Small intestine (tissue), 7 donors: ENCODE measurements around the gene BCR. TPM values are rescaled to one million over a fixed set of nuclear protein-coding genes. Genes with fewer than 3 reads are reported as not detected.
"Not testable (repeated sequence)": the region's sequence is repeated elsewhere in the genome, so short reads cannot be mapped to it uniquely, and the experiment has no call there.

Experiments
- DNase-seq, 2 donors: peaks; one replicate each; pipeline versions ENCODE4 v3.0.0 to v3.0.0-alpha.2; 2013
- FAIRE-seq: peaks from 2 replicates; lab custom pipeline; 2012; peaks lifted over from hg19 to GRCh38; lab: Jason Lieb, UNC
- H3K27ac ChIP-seq, 3 donors: one replicate each; pipeline ENCODE4 v1.5.1; 2013; ENCODE audit warnings: low read length in 2 of 3, mild to moderate bottlenecking in 2 of 3, control low read depth in 1 of 3, inconsistent platforms in 1 of 3, low read depth in 1 of 3, moderate library complexity in 1 of 3
- H3K27me3 ChIP-seq, 3 donors: one replicate each; pipeline ENCODE4 v1.6.1; 2013; ENCODE audit warnings: low read length in 3 of 3, inconsistent platforms in 1 of 3; ENCODE audit not compliant: control insufficient read depth in 3 of 3, insufficient read depth in 3 of 3
- H3K36me3 ChIP-seq, 3 donors: one replicate each; pipeline ENCODE4 v1.6.1; 2013; ENCODE audit warnings: low read length in 3 of 3, inconsistent platforms in 1 of 3, low read depth in 1 of 3, mild to moderate bottlenecking in 1 of 3, moderate library complexity in 1 of 3; ENCODE audit not compliant: control insufficient read depth in 3 of 3, insufficient read depth in 2 of 3
- H3K4me1 ChIP-seq, 3 donors: one replicate each; pipeline ENCODE4 v1.6.1; 2013; ENCODE audit warnings: low read length in 2 of 3, inconsistent platforms in 1 of 3, low read depth in 1 of 3, mild to moderate bottlenecking in 1 of 3, moderate library complexity in 1 of 3; ENCODE audit not compliant: control insufficient read depth in 3 of 3, insufficient read depth in 2 of 3
- H3K4me3 ChIP-seq, 3 donors: one replicate each; pipeline ENCODE4 v1.5.1; 2013; ENCODE audit warnings: low read length in 3 of 3, control low read depth in 1 of 3, inconsistent platforms in 1 of 3, low read depth in 1 of 3, mild to moderate bottlenecking in 1 of 3, moderate library complexity in 1 of 3
- H3K9me3 ChIP-seq, 2 donors: one replicate each; pipeline ENCODE4 v1.6.1; 2013; ENCODE audit warnings: low read depth in 1 of 2, low read length in 1 of 2; ENCODE audit not compliant: control insufficient read depth in 2 of 2, insufficient read depth in 1 of 2
- WGBS, 3 donors: extraction: QIAGEN DNeasy Blood & Tissue Kit; methylation state at CpG; one replicate each; pipeline ENCODE4 v1.1.7; 2013; 5-methylcytosine and 5-hydroxymethylcytosine counted together
- polyA plus RNA-seq, 4 donors: library from polyadenylated mRNA; stranded (reverse) in 3 of 4; unstranded in 1 of 4; fragments of 200-250 nt in 3 of 4; fragments of 120-200 nt in 1 of 4; gene quantifications; one replicate each; pipeline versions ENCODE4 v1.2.1 to v1.2.3, GENCODE V29; 2013
- donor health status: healthy with polysubstance abuse.
- donor health status: control.
- donor health status: control.
- donor health status: Bipolar disorder and iron deficiency.
- donor health status: healthy.

Gene BCR
- polyA plus RNA-seq, 4 donors, result 8.9 to 27.9 (median 19.7) TPM

GRCh38 chr22:23311635-23312420, 131.5 kb downstream of the BCR start:
- H3K4me1 ChIP-seq, FAIRE-seq, DNase-seq, H3K27me3 ChIP-seq, H3K4me3 ChIP-seq, H3K27ac ChIP-seq, H3K9me3 ChIP-seq: not testable (repeated sequence)
- H3K36me3 ChIP-seq, result peaks cover 0 to 28% (median 0%) of the 10 kb centered on the region in 3 donors
- 94 to 97% (median 95%) methylated on average over 15 to 18 of the region's 18 CpGs for WGBS, 3 donors

- Histone ChIP-seq H3K4me1 (no peaks in the 10 kb centered on the region), H3K27me3 (no peaks in the 10 kb centered on the region), H3K4me3 (no peak overlapping the region), H3K36me3 (peaks cover 0 to 28% (median 0%) of the 10 kb centered on the region in 3 donors), H3K27ac (no peak overlapping the region), H3K9me3 (no peaks in the 10 kb centered on the region)
- FAIRE-seq (no peak), DNase-seq (no peak)
- 88 to 91% (median 89%) methylated on average over 14 of the region's 14 CpGs for WGBS, 3 donors
These were observed 133.7 kb downstream of the BCR start for GRCh38 chr22:23313791-23314567.

- H3K36me3 ChIP-seq, result peaks cover 0 to 28% (median 0%) of the 10 kb centered on the region in 3 donors
- FAIRE-seq, result no peak
These were observed 135.1 kb downstream of the BCR start for GRCh38 chr22:23315341-23315917.

GRCh38 chr22:23316596-23316995, 136.3 kb downstream of the BCR start:
- not testable (repeated sequence) for H3K4me3 ChIP-seq, H3K4me1 ChIP-seq, FAIRE-seq, H3K27me3 ChIP-seq, H3K9me3 ChIP-seq, H3K27ac ChIP-seq, DNase-seq
- WGBS, 3 donors, result 84 to 93% methylated on average over 5 to 7 of the region's 11 CpGs; no CpG with 5 or more reads in 1 of the 3 donors
- H3K36me3 ChIP-seq, result peaks cover 0 to 28% (median 0%) of the 10 kb centered on the region in 3 donors

More at GRCh38 chr22:23315341-23315917, 135.1 kb downstream of the BCR start:
- DNase-seq, result peak; percentile 53 to 82
- Histone ChIP-seq H3K27ac (no peak overlapping the region), H3K4me1 (no peaks in the 10 kb centered on the region), H3K4me3 (no peak overlapping the region), H3K9me3 (no peaks in the 10 kb centered on the region), H3K27me3 (no peaks in the 10 kb centered on the region)
- 23 to 33% (median 31%) methylated on average over 14 to 15 of the region's 15 CpGs for WGBS, 3 donors

- H3K9me3 ChIP-seq, FAIRE-seq, H3K4me3 ChIP-seq, H3K27ac ChIP-seq, H3K4me1 ChIP-seq, DNase-seq, H3K27me3 ChIP-seq: not testable (repeated sequence)
- peaks cover 0 to 19% (median 0%) of the 10 kb centered on the region in 3 donors for H3K36me3 ChIP-seq
- 96 to 99% (median 98%) methylated on average over 4 to 9 of the region's 9 CpGs for WGBS, 3 donors
These were observed 138.0 kb downstream of the BCR start for GRCh38 chr22:23318316-23318715.

- not testable (repeated sequence) for H3K9me3 ChIP-seq, H3K4me3 ChIP-seq, H3K4me1 ChIP-seq, H3K27ac ChIP-seq, H3K27me3 ChIP-seq, DNase-seq, H3K36me3 ChIP-seq, FAIRE-seq
- 77 to 80% (median 79%) methylated on average over 18 to 19 of the region's 19 CpGs for WGBS, 3 donors
These were observed 142.3 kb downstream of the BCR start for GRCh38 chr22:23322497-23323080.

GRCh38 chr22:23323960-23324688, 143.8 kb downstream of the BCR start:
- H3K9me3 ChIP-seq, DNase-seq, H3K4me1 ChIP-seq, FAIRE-seq, H3K27ac ChIP-seq, H3K4me3 ChIP-seq, H3K27me3 ChIP-seq, H3K36me3 ChIP-seq: not testable (repeated sequence)
- 52 to 77% (median 74%) methylated on average over 4 to 6 of the region's 6 CpGs for WGBS, 3 donors
